ENCODE measurements around the gene ATP5PF. TPM values are rescaled to one million over a fixed set of nuclear protein-coding genes. Genes with fewer than 3 reads are reported as not detected.
"Not testable (repeated sequence)": the region's sequence is repeated elsewhere in the genome, so short reads cannot be mapped to it uniquely, and the experiment has no call there.

ATP5PF gene, protein sequence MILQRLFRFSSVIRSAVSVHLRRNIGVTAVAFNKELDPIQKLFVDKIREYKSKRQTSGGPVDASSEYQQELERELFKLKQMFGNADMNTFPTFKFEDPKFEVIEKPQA
- total RNA-seq = 53.3 TPM

DNA sequence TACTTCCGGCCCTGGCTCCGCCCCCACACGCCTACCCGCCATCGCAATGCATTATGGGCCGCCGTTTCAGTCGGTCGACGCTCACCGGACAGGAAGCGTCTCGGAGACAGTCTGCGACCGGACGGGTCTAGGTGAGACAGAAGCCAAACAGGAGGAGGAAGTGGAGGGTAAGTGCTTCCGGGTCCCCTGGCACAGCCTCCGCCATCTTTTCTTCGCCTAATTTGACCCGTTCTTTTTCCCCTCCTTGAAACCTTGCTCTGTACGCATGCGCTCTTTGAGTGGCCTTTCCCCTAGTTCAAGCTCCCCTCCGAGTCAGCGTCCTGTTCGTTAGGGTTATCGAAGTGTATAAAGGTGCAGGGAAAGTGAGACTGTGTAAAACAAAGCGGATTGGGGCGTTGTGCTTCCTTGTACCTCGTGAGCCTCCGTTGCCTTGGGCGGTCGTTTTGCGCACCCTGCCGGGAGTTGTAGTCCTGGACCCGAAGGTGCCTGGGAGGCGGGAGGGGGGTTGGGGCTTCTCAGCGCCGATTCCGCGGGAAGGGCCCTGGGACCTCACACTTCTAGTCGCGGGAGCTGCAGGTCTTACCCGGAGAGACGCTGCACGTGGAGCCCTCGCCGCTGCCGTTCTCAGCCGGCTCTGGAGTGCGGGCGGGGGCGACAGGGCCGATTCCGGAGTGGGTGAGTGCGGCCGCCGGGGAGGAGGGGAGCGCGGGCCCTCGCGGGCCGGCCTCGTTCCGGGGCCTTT is at the start of gene ATP5PF, which contains the start of gene GABPA:
ATP5PF (minus strand) TSS at position 1 of the 742 bp plus-strand sequence. CDS start 5,110 bp downstream, outside the sequence.
GABPA (plus strand) TSS at position 69 of the 742 bp plus-strand sequence. CDS start 6,627 bp downstream, outside the sequence.
- DNase-seq = peak; percentile 94

- not testable (repeated sequence) for DNase-seq
These were observed 43.6 kb upstream of the ATP5PF start for GRCh38 chr21:25778126-25778875.

- no peak for DNase-seq
These were observed 41.7 kb upstream of the ATP5PF start for GRCh38 chr21:25776440-25776839.

DNA sequence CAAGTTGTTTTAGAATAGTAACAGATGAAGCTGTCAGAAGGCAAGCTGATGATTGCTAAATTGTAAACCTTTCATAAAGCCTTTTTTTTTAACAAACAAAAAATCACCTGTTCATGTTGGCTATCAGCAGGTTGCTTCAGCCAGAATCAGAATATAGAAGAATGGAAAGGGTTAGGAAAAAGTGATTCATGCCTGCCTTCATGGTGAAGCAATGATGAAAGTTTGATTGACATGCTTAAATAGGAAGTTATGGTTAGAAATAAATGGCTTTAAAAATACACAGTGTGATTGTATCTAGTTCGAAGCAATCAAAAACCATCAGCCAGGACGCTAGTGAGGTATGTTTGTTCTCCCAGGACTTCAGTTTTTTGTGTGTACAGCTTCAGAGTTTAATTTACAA is 38.0 kb upstream of the ATP5PF start:
- DNase-seq = no peak

- DNase-seq = no peak
These were observed 33.2 kb upstream of the ATP5PF start for GRCh38 chr21:25767921-25768320.

DNA sequence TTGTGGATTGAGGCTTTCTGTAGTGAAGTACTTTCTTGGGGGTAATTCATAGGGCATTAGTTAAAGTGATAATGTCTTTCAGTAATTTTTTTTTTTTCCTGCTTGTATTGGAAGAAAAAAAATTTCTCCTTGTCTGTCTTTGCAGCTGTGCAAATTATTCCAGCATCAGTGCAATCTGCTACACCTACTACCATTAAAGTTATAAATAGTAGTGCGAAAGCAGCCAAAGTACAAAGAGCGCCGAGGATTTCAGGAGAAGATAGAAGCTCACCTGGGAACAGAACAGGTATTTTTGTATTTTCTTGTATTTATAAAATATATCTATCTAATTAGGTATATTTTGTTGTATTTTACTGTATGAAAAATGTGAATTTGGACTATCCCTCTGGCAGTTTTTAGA is 29.4 kb upstream of the ATP5PF start:
- no peak for DNase-seq

- DNase-seq = no peak
These were observed 26.0 kb upstream of the ATP5PF start for GRCh38 chr21:25760677-25761076.

GRCh38 chr21:25760061-25760460 is 25.4 kb upstream of the ATP5PF start:
- no peak for DNase-seq

- DNase-seq = no peak
These were observed 24.9 kb upstream of the ATP5PF start for GRCh38 chr21:25759573-25759972.

DNA sequence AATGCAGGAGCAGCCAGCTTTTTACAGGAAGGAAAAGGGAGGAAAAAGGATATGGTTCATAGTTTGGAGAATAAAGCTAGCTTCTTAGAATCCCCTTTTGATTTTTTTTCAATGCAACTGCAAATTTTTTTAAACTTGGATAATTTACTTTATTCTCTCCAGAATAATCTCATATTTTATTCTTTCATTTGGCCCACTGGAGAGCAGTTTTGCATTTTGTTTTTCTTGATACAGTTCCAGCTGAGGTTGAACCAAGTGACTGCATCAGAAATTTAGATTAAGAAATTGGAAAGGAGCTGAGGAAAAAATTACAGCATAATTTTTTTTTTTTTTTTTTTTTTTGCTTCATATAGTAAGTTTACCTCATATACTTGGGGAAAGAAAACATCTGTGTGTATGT is 22.8 kb upstream of the ATP5PF start:
- no peak for DNase-seq

DNA sequence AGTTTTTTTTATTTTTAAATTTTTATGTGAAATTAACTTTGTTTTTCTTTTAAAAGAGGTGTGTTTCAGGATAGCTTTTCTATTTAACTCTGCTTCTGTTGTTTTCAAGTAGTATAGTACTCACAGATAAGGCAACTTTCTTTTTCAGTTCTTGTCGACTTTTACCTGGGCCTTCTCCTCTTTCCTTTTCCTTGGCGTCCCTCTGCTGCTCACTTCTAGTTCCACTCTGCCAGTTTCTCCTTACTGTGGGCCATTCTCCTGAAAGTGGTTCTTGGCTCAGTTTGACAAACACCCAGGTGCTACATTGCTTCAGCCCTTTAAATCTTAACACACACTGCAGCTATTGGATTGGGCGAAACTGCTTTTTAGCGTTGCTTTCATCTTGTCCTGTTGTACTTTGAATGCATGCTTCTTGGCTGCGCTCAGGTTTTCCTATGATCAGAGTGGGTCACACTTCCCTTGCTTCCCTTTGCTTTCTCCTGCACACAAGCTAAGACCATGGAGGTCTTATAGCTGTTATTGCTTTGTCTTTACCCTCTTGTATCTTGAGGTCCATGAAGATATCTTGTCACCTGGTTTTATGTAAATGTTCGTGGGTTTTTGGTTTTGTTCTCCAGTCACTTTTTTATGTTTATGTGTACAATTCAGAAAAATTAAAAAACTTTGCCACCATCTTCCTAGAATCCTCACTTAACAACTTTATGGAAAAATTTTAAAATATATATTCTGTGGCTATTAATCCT is 21.7 kb upstream of the ATP5PF start:
- DNase-seq = no peak

- DNase-seq = no peak
These were observed 17.7 kb upstream of the ATP5PF start for GRCh38 chr21:25752416-25752815.

DNA sequence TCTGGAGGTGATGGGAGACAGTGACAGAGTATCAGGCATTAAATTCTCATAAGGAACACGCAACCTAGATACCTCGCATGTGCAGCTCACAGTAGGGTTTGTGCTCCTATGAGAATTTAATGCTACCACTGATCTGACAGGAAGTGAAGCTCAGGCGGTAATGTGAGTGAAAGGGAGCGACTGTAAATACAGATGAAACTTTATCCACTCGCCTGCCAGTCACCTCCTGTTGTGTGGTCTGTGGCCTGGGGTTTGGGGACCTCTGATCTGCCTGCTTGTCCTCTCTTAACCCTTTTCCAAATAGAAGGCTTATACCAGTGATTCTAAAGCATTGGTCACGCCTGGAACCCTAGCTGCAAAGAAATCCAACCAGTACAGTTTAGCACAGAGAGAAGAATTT is 15.4 kb upstream of the ATP5PF start:
- no peak for DNase-seq

DNA sequence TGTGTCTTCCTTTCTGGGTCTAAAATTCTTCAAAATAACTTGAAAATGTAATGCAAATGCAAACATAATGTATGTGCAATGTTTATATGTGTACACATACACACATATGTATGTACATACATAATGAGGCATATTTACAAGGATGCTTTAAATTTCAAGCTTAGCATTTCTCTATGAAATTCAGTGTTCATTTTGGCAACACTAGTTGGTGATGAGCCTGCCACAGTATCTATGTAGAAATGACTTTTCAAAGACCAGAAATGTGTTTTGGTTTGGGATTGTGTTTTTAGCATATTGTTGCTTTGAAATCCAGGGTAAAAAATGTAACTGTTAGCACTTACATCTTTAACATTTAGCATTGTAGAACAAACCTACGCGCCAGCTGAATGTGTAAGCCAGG is 10.2 kb upstream of the ATP5PF start:
- DNase-seq = no peak

DNA sequence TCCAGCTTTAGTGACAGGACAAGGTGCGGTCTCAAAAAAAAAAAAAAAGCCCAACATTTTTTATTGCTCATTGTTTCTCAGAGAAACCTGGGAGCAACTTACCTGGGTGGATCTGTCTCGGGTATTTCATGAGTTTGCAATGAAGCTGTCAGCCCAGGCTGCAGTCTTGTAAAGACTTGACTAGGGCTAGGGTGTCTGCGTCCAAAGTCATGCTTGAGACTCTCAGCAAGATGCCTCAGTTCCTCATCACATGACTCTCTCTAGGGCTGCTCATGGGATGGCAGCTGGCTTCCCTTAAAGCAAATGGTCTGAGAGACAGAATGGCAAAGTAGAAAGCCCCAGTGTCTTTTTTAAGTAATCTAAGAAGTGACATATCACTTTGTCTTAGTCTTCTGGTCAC is 8.2 kb upstream of the ATP5PF start:
- no peak for DNase-seq

GRCh38 chr21:25737421-25737820 is 2.7 kb upstream of the ATP5PF start:
- DNase-seq = no peak

DNA sequence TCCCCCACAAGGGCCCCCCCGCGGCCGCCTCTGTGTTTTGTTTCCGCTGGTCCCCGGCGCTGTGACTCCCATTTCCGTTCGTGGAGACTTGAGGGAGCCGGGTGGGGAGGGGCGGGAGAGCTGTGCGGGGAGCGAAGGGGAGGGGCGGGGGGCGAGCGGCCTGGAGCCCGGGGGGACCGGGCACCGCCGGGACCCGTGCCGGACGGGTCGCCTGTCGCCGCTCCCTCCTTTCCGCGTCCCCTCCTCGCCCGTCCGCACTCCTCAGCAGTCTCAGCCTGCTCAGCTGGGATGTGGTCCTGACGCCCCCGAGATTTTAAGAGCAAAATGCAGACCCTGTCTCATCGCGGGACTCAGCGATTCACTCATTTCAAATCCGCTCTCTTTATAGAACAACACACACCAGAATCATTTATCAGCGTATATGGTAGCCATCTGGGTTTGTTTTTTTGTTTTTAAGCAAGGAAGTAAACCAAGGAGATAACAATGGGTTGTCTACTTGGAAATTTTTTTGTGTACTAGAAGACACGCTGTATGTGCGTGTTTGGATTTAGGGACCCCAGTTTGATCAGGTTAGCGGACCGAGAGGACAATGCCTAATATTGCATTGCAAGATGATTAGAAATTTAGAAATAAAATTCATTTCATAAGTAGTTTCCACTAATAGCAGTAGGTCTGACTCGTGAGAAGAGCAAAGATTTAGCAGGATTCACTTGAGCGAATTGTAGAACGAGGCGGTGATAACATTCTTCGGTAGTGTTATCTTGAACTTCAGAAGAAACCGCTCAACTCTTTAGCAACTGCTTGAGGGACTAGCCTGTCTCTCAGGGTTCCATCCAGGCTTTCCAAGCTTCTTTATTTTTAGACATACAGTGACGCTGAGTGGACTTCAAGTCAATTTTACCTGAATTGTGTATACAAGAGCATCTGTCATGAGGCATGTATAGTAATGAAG is 1.2 kb upstream of the ATP5PF start:
- DNase-seq = peak; percentile 88

- DNase-seq = no peak
These were observed 125 bp downstream of the ATP5PF start for GRCh38 chr21:25734654-25734903.

DNA sequence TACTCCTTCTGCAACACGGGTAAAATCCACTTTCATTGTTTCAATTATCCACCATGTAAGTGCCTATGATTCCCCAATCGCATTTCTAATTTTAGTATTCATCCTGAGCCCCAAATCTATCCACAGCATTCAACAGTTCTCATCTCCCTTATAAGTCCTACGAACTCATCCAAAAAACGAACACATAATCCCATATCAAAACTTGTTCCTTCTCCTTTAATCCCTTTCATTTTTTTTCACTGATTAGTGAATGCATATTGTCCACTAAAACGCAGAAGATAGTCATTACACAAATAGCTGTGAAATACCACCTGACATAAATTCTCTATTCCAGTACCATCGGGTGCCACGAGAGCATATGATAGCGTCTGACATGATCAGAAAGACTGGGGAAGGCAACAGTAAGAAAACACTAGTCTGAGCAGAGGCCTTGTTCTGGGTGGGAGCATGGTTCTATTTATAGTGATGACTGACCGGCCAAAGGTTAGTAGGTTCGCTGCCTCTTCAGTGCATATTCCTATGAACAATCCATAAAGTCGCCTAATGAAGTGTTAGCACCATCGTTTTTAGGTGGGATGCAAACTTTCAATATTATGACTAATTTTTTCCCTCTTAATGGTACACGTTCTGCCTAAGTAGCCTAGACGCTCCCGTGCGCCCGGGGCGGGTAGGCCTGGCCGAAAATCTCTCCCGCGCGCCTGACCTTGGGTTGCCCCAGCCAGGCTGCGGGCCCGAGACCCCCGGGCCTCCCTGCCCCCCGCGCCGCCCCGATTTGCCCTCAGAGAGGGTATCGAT is 648 bp downstream of the ATP5PF start:
- no peak for DNase-seq

DNA sequence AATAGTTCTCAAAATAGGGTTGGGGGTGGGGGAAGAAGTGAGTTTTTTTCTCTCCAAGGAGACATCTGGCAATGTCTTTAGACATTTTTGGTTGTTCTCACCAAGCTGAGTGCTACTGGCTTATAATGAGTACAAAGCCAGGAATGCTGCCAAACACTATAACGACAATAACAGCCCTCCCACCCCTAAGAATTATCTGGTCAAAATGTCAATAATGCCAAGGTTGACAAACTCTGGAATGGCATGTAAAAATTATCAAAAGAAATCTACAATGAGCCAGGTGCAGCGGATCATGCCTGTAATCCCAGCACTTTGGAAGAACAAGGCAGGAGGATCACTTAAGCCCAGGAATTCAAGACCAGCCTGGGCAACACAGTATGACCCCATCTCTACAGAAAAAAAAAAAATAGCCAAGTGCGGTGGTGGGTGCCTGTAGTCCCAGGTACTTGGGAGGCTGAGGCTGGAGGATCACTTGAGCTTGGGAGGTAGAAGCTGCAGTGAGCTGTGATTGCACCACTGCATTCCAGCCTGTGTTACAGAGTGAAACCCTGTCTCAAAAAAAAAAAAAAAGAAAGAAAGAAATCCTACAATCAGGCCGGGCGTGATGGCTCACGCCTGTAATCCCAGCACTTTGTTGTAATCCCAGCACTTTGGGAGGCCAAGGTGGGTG is 2.5 kb downstream of the ATP5PF start:
- no peak for DNase-seq

All from occipital lobe (tissue), 2 donors.